CD14-positive monocyte (primary cell): ENCODE data around the gene ITPR2. TPM values are rescaled to one million over a fixed set of nuclear protein-coding genes. Genes with fewer than 3 reads are reported as not detected.

Experiments
- DNase-seq, 3 donors: peaks; one replicate each; pipeline ENCODE4 v3.0.0-alpha.2; 2011 to 2022
- H2AFZ ChIP-seq: 2 replicates; pipeline ENCODE4 v1.6.0; 2012; ENCODE audit warnings: mild to moderate bottlenecking, low read depth, low read length, inconsistent platforms; ENCODE audit not compliant: insufficient read depth, poor library complexity, severe bottlenecking
- H3K27ac ChIP-seq, 2 donors: 1 replicate in 1 of 2; 2 replicates in 1 of 2; pipeline ENCODE4 v1.5.1; 2012 to 2013; ENCODE audit warnings: low read length in 2 of 2, control low read depth in 1 of 2, inconsistent platforms in 1 of 2, low read depth in 1 of 2, mild to moderate bottlenecking in 1 of 2
- H3K27me3 ChIP-seq, 2 donors: one replicate each; pipeline versions ENCODE4 v1.6.0 to v1.6.1; 2011 to 2013; ENCODE audit warnings: low read length in 2 of 2; ENCODE audit not compliant: control insufficient read depth in 2 of 2, insufficient read depth in 2 of 2
- H3K36me3 ChIP-seq, 2 donors: replicated peaks in 1 of 2; 1 replicate in 1 of 2; 2 replicates in 1 of 2; pipeline versions ENCODE4 v1.5.1 to v1.6.1; 2012 to 2013; ENCODE audit warnings: low read length in 2 of 2, control low read depth in 1 of 2, inconsistent platforms in 1 of 2, mild to moderate bottlenecking in 1 of 2; ENCODE audit not compliant: insufficient read depth in 2 of 2, control insufficient read depth in 1 of 2
- H3K4me1 ChIP-seq, 2 donors: 1 replicate in 1 of 2; 2 replicates in 1 of 2; pipeline versions ENCODE4 v1.5.1 to v1.6.1; 2012 to 2013; ENCODE audit warnings: low read length in 2 of 2, control low read depth in 1 of 2, inconsistent platforms in 1 of 2, mild to moderate bottlenecking in 1 of 2, moderate library complexity in 1 of 2; ENCODE audit not compliant: insufficient read depth in 2 of 2, control insufficient read depth in 1 of 2
- H3K4me2 ChIP-seq: replicated peaks from 2 replicates; pipeline ENCODE3; 2012; ENCODE audit warnings: low read length, moderate library complexity, mild to moderate bottlenecking; ENCODE audit not compliant: poor library complexity, severe bottlenecking; ENCODE audit errors: extremely low read depth
- H3K4me3 ChIP-seq, 3 experiments: fragments of 200-600 bp in 1 of 3; sonication (generic) in 1 of 3; replicated peaks in 1 of 3; 1 replicate in 2 of 3; 2 replicates in 1 of 3; pipeline ENCODE4 v1.5.1; 2011 to 2013; ENCODE audit warnings: low read length in 3 of 3, mild to moderate bottlenecking in 3 of 3, control low read depth in 2 of 3, low read depth in 2 of 3, inconsistent platforms in 1 of 3, moderate library complexity in 1 of 3
- H3K79me2 ChIP-seq: 2 replicates; pipeline ENCODE4 v1.6.0; 2012; ENCODE audit warnings: mild to moderate bottlenecking, control low read depth, inconsistent platforms, low read length, moderate library complexity; ENCODE audit not compliant: insufficient read depth
- H3K9ac ChIP-seq: 2 replicates; pipeline ENCODE4 v1.6.0; 2017; ENCODE audit warnings: low read length, mild to moderate bottlenecking; ENCODE audit not compliant: insufficient read depth, poor library complexity, severe bottlenecking
- H3K9me3 ChIP-seq, 2 donors: replicated peaks in 1 of 2; 1 replicate in 1 of 2; 2 replicates in 1 of 2; pipeline versions ENCODE4 v1.5.1 to v1.6.1; 2012 to 2013; ENCODE audit warnings: low read length in 2 of 2, control low read depth in 1 of 2; ENCODE audit not compliant: control insufficient read depth in 1 of 2, insufficient read depth in 1 of 2
- H4K20me1 ChIP-seq: 2 replicates; pipeline ENCODE4 v1.6.0; 2012; ENCODE audit warnings: mild to moderate bottlenecking, low read length, control low read depth, moderate library complexity; ENCODE audit not compliant: insufficient read depth
- H3K27ac Mint-ChIP-seq, 7 donors: one replicate each; pipeline ENCODE4 v1.8.0; 2020; ENCODE audit warnings: mild to moderate bottlenecking in 7 of 7, mixed read lengths in 7 of 7, moderate library complexity in 6 of 7, inconsistent platforms in 2 of 7
- H3K27me3 Mint-ChIP-seq, 3 donors: one replicate each; pipeline ENCODE4 v1.8.0; 2021 to 2022; ENCODE audit warnings: low read depth in 3 of 3, mild to moderate bottlenecking in 3 of 3, mixed read lengths in 3 of 3, moderate library complexity in 3 of 3, inconsistent platforms in 1 of 3
- H3K36me3 Mint-ChIP-seq, 2 donors: one replicate each; pipeline ENCODE4 v1.8.0; 2020; ENCODE audit warnings: mixed read lengths in 2 of 2, inconsistent platforms in 1 of 2, mild to moderate bottlenecking in 1 of 2
- H3K4me1 Mint-ChIP-seq: one replicate; pipeline ENCODE4 v1.8.0; 2020; ENCODE audit warnings: mild to moderate bottlenecking, mixed read lengths
- H3K4me3 Mint-ChIP-seq, 2 donors: one replicate each; pipeline ENCODE4 v1.8.0; 2020; ENCODE audit warnings: mild to moderate bottlenecking in 2 of 2, mixed read lengths in 2 of 2, moderate library complexity in 1 of 2
- H3K9me3 Mint-ChIP-seq, 7 donors: one replicate each; pipeline ENCODE4 v1.8.0; 2020 to 2022; ENCODE audit warnings: mixed read lengths in 7 of 7, mild to moderate bottlenecking in 6 of 7, moderate library complexity in 6 of 7, inconsistent platforms in 2 of 7
- CTCF ChIP-seq: fragments of 200-600 bp; IDR thresholded peaks from one replicate; pipeline ENCODE4 v1.8.0; 2022; ENCODE audit warnings: antibody characterized with exemption, mild to moderate bottlenecking
- WGBS: methylation state at CpG from one replicate; pipeline ENCODE4 v1.1.5; 2013; ENCODE audit warnings: missing lambda C conversion rate; ENCODE audit not compliant: insufficient coverage; 5-methylcytosine and 5-hydroxymethylcytosine counted together
- intact Hi-C, 2 donors: fragments of 100-400 bp; cut with micrococcal nuclease; formaldehyde crosslinking; loops; one replicate each; pipeline versions ENCODE4 v1.15.0 to v1.15.1; 2023
- polyA plus RNA-seq, 3 donors: library from polyadenylated mRNA; depleted of rRNA in 1 of 3; unstranded in 2 of 3; stranded (reverse) in 1 of 3; fragments of 300-500 nt in 2 of 3; fragments of >200 nt in 1 of 3; fragmentation: Illumina TruSeq in 2 of 3; gene quantifications; 1 replicate in 2 of 3; 2 replicates in 1 of 3; pipeline ENCODE4 v1.2.3, GENCODE V29; 2012 to 2021

The ITPR2 gene
- polyA plus RNA-seq, 3 donors = 2.7 to 6.4 (median 5.7) TPM

- Mint-ChIP-seq H3K4me3 (no peak overlapping the region), H3K27ac (peak overlapping the region in 1 of 7 donors; percentile 36), H3K27me3 (peaks cover 0 to 3% (median 0%) of the 10 kb centered on the region in 3 donors), H3K9me3 (peaks cover 0 to 3% (median 0%) of the 10 kb centered on the region in 7 donors), H3K36me3 (peaks cover 11 to 15% of the 10 kb centered on the region in 2 donors), H3K4me1 (peaks cover 30% of the 10 kb centered on the region)
- Histone ChIP-seq H3K27me3 (no peaks in the 10 kb centered on the region), H3K27ac (no peak overlapping the region), H2AFZ (no peak overlapping the region), H3K4me1 (peaks cover 28 to 29% of the 10 kb centered on the region in 2 donors), H3K4me3 (no peak overlapping the region), H3K4me2 (no peak overlapping the region), H3K9ac (no peak overlapping the region), H3K9me3 (no peaks in the 10 kb centered on the region), H3K79me2 (peaks cover 6% of the 10 kb centered on the region), H4K20me1 (peaks cover 69% of the 10 kb centered on the region), H3K36me3 (peaks cover 6 to 15% of the 10 kb centered on the region in 2 donors)
- no peak for TF ChIP-seq CTCF
- intact Hi-C loops = no loop called here
- 100% methylated on average over 1 of the region's 5 CpGs for WGBS
- DNase-seq = no peak
These were observed 104.6 kb downstream of the ITPR2 start for GRCh38 chr12:26728205-26729050.

GRCh38 chr12:26727482-26728204 lies 105.4 kb downstream of the ITPR2 start:
- H3K4me2 ChIP-seq = no peak overlapping the region
- H3K27me3 Mint-ChIP-seq = peaks cover 0 to 3% (median 0%) of the 10 kb centered on the region in 3 donors
- peaks cover 11 to 15% of the 10 kb centered on the region in 2 donors for H3K36me3 Mint-ChIP-seq
- no peaks in the 10 kb centered on the region for H3K27me3 ChIP-seq
- TF ChIP-seq CTCF = no peak
- no peak overlapping the region for H3K4me3 Mint-ChIP-seq
- H3K4me3 ChIP-seq = no peak overlapping the region
- H3K9me3 ChIP-seq = no peaks in the 10 kb centered on the region
- no peak overlapping the region for H2AFZ ChIP-seq
- H3K36me3 ChIP-seq = peaks cover 6 to 15% of the 10 kb centered on the region in 2 donors
- no peak for DNase-seq
- H3K27ac ChIP-seq = no peak overlapping the region
- H3K4me1 ChIP-seq = peaks cover 21 to 22% of the 10 kb centered on the region in 2 donors
- peaks cover 23% of the 10 kb centered on the region for H3K4me1 Mint-ChIP-seq
- no peak overlapping the region for H3K9ac ChIP-seq
- peaks cover 61% of the 10 kb centered on the region for H4K20me1 ChIP-seq
- H3K79me2 ChIP-seq = peaks cover 6% of the 10 kb centered on the region
- peak overlapping the region in 1 of 7 donors; percentile 36 for H3K27ac Mint-ChIP-seq
- intact Hi-C loops = no loop called here
- peaks cover 0 to 3% (median 0%) of the 10 kb centered on the region in 7 donors for H3K9me3 Mint-ChIP-seq
- WGBS = 97% methylated on average over 6 of the region's 13 CpGs
